ENCODE measurements around the gene EXOC6B.
"Not testable (repeated sequence)": the region's sequence is repeated elsewhere in the genome, so short reads cannot be mapped to it uniquely, and the experiment has no call there.

The EXOC6B gene

GRCh38 chr2:72627083-72627482 is 198.8 kb downstream of the EXOC6B start:
- in situ Hi-C loops (cut with HindIII; ENCODE audit: low sequenced_read_pairs), result no loop called here

- in situ Hi-C loops (cut with HindIII; ENCODE audit: low sequenced_read_pairs), result no loop called here
Observed at GRCh38 chr2:72625366-72625765, 200.5 kb downstream of the EXOC6B start.

GRCh38 chr2:72623481-72623880 is 202.4 kb downstream of the EXOC6B start:
- in situ Hi-C loops (cut with HindIII; ENCODE audit: low sequenced_read_pairs), result no loop called here

- in situ Hi-C loops (cut with HindIII; ENCODE audit: low sequenced_read_pairs), result no loop called here
Observed at GRCh38 chr2:72619626-72620025, 206.2 kb downstream of the EXOC6B start.

- in situ Hi-C loops (cut with HindIII; ENCODE audit: low sequenced_read_pairs), result no loop called here
Observed at GRCh38 chr2:72613931-72614330, 211.9 kb downstream of the EXOC6B start.

GRCh38 chr2:72612614-72613160 is 213.1 kb downstream of the EXOC6B start:
- in situ Hi-C loops (cut with HindIII; ENCODE audit: low sequenced_read_pairs), result no loop called here

GRCh38 chr2:72607189-72607588 is 218.6 kb downstream of the EXOC6B start:
- in situ Hi-C loops (cut with HindIII; ENCODE audit: low sequenced_read_pairs), result no loop called here

- in situ Hi-C loops (cut with HindIII; ENCODE audit: low sequenced_read_pairs), result no loop called here
Observed at GRCh38 chr2:72605836-72606442, 219.9 kb downstream of the EXOC6B start.

- in situ Hi-C loops (cut with HindIII; ENCODE audit: low sequenced_read_pairs), result no loop called here
Observed at GRCh38 chr2:72604468-72604867, 221.4 kb downstream of the EXOC6B start.

- in situ Hi-C loops (cut with HindIII; ENCODE audit: low sequenced_read_pairs), result no loop called here
Observed at GRCh38 chr2:72603481-72603880, 222.4 kb downstream of the EXOC6B start.

GRCh38 chr2:72602711-72603110 is 223.1 kb downstream of the EXOC6B start:
- in situ Hi-C loops (cut with HindIII; ENCODE audit: low sequenced_read_pairs), result no loop called here

GRCh38 chr2:72602095-72602494 is 223.7 kb downstream of the EXOC6B start:
- in situ Hi-C loops (cut with HindIII; ENCODE audit: low sequenced_read_pairs), result no loop called here

- in situ Hi-C loops (cut with HindIII; ENCODE audit: low sequenced_read_pairs), result not testable (repeated sequence)
Observed at GRCh38 chr2:72583836-72584235, 242.0 kb downstream of the EXOC6B start.

- in situ Hi-C loops (cut with HindIII; ENCODE audit: low sequenced_read_pairs), result no loop called here
Observed at GRCh38 chr2:72583376-72583775, 242.5 kb downstream of the EXOC6B start.

GRCh38 chr2:72581560-72582181 is 244.2 kb downstream of the EXOC6B start:
- in situ Hi-C loops (cut with HindIII; ENCODE audit: low sequenced_read_pairs), result no loop called here

GRCh38 chr2:72579591-72580180 is 246.1 kb downstream of the EXOC6B start:
- in situ Hi-C loops (cut with HindIII; ENCODE audit: low sequenced_read_pairs), result no loop called here

GRCh38 chr2:72576861-72577260 is 249.0 kb downstream of the EXOC6B start:
- in situ Hi-C loops (cut with HindIII; ENCODE audit: low sequenced_read_pairs), result no loop called here

GRCh38 chr2:72576459-72576858 is 249.4 kb downstream of the EXOC6B start:
- in situ Hi-C loops (cut with HindIII; ENCODE audit: low sequenced_read_pairs), result no loop called here

GRCh38 chr2:72574886-72575285 is 250.9 kb downstream of the EXOC6B start:
- in situ Hi-C loops (cut with HindIII; ENCODE audit: low sequenced_read_pairs), result no loop called here

- in situ Hi-C loops (cut with HindIII; ENCODE audit: low sequenced_read_pairs), result no loop called here
Observed at GRCh38 chr2:72573232-72573631, 252.6 kb downstream of the EXOC6B start.

- in situ Hi-C loops (cut with HindIII; ENCODE audit: low sequenced_read_pairs), result no loop called here
Observed at GRCh38 chr2:72572501-72572900, 253.3 kb downstream of the EXOC6B start.

- in situ Hi-C loops (cut with HindIII; ENCODE audit: low sequenced_read_pairs), result no loop called here
Observed at GRCh38 chr2:72570413-72570812, 255.4 kb downstream of the EXOC6B start.

All from DLD1 (cell line).